Measurements from ENCODE around the gene FNIP2. TPM values are rescaled to one million over a fixed set of nuclear protein-coding genes. Genes with fewer than 3 reads are reported as not detected.
"Not testable (repeated sequence)": the region's sequence is repeated elsewhere in the genome, so short reads cannot be mapped to it uniquely, and the experiment has no call there.

Gene FNIP2
- polyA plus RNA-seq, 10 donors: 12.8 to 17.8 (median 14.2) TPM

- DNase-seq: not testable (repeated sequence)
Observed at GRCh38 chr4:158956345-158956744, 187.5 kb downstream of the FNIP2 start.

DNA sequence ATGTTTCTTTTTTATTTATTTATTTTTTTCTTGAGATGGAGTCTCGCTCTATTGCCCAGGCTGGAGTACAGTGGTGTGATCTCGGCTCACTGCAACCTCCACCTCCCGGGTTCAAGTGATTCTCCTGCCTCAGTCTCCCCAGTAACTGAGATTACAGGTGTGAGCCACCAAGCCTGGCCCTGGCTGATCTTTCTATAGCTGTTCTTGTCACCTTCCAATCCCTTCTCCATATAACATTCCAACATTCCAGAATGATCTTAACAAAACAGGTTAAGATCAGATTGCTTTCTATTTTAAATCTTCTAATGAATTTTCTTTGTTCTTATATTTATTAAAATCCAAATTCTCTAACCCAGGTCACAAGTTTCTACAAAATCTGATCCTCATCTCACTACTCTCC lies 188.1 kb downstream of the FNIP2 start:
- not testable (repeated sequence) for DNase-seq

Other genes starting within 250 kb of the FNIP2 start
- gene RXFP1, start 247.1 kb upstream of the FNIP2 start, polyA plus RNA-seq (ENCODE audit: insufficient read length in 10 of 10): under 1 TPM in 8 of 10 donors, not detected in 2; 0.07 to 0.52 (median 0.16) TPM
- 10 to 100 TPM; 14.6 to 25.9 (median 19.0) TPM for gene C4orf46, start 97.1 kb upstream of the FNIP2 start, polyA plus RNA-seq (ENCODE audit: insufficient read length in 10 of 10)
- gene ETFDH, start 96.7 kb upstream of the FNIP2 start, polyA plus RNA-seq (ENCODE audit: insufficient read length in 10 of 10): 10 to 100 TPM; 16.2 to 31.7 (median 21.4) TPM
- 10 to 100 TPM; 38.7 to 61.9 (median 50.1) TPM for gene PPID, start 45.6 kb upstream of the FNIP2 start, polyA plus RNA-seq (ENCODE audit: insufficient read length in 10 of 10)